Smooth muscle cell (in vitro differentiated cells): ENCODE results near the gene PRLH. TPM values are rescaled to one million over a fixed set of nuclear protein-coding genes. Genes with fewer than 3 reads are reported as not detected.

Experiments
- DNase-seq: peaks from one replicate; lab custom pipeline; 2025; ENCODE audit not compliant: unreplicated experiment; lab: John Stamatoyannopoulos, UW
- H2AFZ ChIP-seq: fragments of 200-600 bp; sonication (generic); 2 replicates; pipeline ENCODE4 v1.6.0; 2016; ENCODE audit warnings: antibody characterized with exemption, low read depth, mild to moderate bottlenecking
- H3F3A ChIP-seq: fragments of 200-600 bp; sonication (generic); 2 replicates; pipeline ENCODE4 v1.6.0; 2017; ENCODE audit warnings: antibody characterized with exemption, low read depth
- H3K27ac ChIP-seq: fragments of 200-600 bp; sonication (generic); 2 replicates; pipeline ENCODE4 v1.5.1; 2016; ENCODE audit warnings: low read depth, mild to moderate bottlenecking
- H3K27me3 ChIP-seq: fragments of 200-600 bp; sonication (generic); 2 replicates; pipeline ENCODE4 v1.6.1; 2016; ENCODE audit warnings: low read depth, mild to moderate bottlenecking
- H3K36me3 ChIP-seq: fragments of 200-600 bp; sonication (generic); 2 replicates; pipeline ENCODE4 v1.5.1; 2016; ENCODE audit warnings: low read depth
- H3K4me1 ChIP-seq: fragments of 200-600 bp; sonication (generic); 2 replicates; pipeline ENCODE4 v1.5.1; 2016; ENCODE audit warnings: low read depth
- H3K4me2 ChIP-seq: fragments of 200-600 bp; sonication (generic); 2 replicates; pipeline ENCODE4 v1.6.0; 2016; ENCODE audit warnings: mild to moderate bottlenecking
- H3K4me3 ChIP-seq: fragments of 200-600 bp; sonication (generic); 2 replicates; pipeline ENCODE4 v1.5.1; 2016; ENCODE audit warnings: mild to moderate bottlenecking
- H3K79me2 ChIP-seq: fragments of 200-600 bp; sonication (generic); 2 replicates; pipeline ENCODE4 v1.6.0; 2016; ENCODE audit warnings: low read depth, mild to moderate bottlenecking
- H3K9ac ChIP-seq: fragments of 200-600 bp; sonication (generic); 2 replicates; pipeline ENCODE4 v1.6.0; 2016; ENCODE audit warnings: low read depth
- H3K9me3 ChIP-seq: fragments of 200-600 bp; sonication (generic); replicated peaks from 2 replicates; pipeline ENCODE4 v1.5.1; 2016; ENCODE audit warnings: low read depth
- H4K20me1 ChIP-seq: fragments of 200-600 bp; sonication (generic); 2 replicates; pipeline ENCODE4 v1.6.0; 2016; ENCODE audit warnings: low read depth
- WGBS: methylation state at CpG from one replicate; pipeline ENCODE4 v1.1.7; 2016; ENCODE audit warnings: low lambda C conversion rate; 5-methylcytosine and 5-hydroxymethylcytosine counted together
- polyA plus RNA-seq: library from polyadenylated mRNA; unstranded; fragments of >200 nt; fragmentation: Nextera tagmentation; extraction: Ambion mirVana; gene quantifications from 2 replicates; pipeline ENCODE4 v1.2.1, GENCODE V29; 2016
- total RNA-seq: library from RNA; depleted of rRNA; stranded (reverse); fragments of >200 nt; gene quantifications from 2 replicates; pipeline ENCODE4 v1.2.3, GENCODE V29; 2014
- TF ChIP-seq, protein P1 (sequence below): fragments of 200-600 bp; sonication (generic); IDR thresholded peaks from 2 replicates; pipeline ENCODE4 v1.5.1; 2017; ENCODE audit warnings: borderline replicate concordance, mild to moderate bottlenecking, antibody characterized with exemption; ENCODE audit not compliant: insufficient read depth, poor library complexity, severe bottlenecking

The PRLH gene
- total and polyA plus RNA-seq, 2 experiments from 2014 or later: not detected

DNA sequence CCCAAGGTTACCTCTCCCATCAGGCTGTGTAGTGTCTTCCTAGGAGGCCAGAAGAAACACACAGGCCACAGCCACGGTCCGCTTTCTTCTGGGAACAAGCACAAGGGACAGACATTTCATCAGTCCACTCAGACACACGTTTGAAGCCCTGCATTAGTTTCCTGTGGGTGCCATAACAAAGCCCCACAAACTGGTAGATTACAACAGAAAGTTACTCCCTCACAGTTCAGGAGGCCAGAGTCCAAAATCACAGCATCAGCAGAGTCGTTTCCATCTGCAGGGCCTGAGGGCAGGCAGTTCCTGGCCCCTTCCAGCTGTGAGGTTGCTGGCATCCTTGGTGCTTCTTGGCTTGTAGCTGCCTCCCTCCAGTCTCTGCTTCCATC is 8.8 kb upstream of the PRLH start:
- no peaks in the 10 kb centered on the region for H3K27me3 ChIP-seq
- H3K9ac ChIP-seq: no peak overlapping the region
- H3K4me2 ChIP-seq: no peak overlapping the region
- H3K9me3 ChIP-seq: peaks cover 7% of the 10 kb centered on the region
- no peak for DNase-seq
- peaks cover 17% of the 10 kb centered on the region for H3K36me3 ChIP-seq
- WGBS: 71% methylated on average over 4 of the region's 4 CpGs
- H3K79me2 ChIP-seq: no peaks in the 10 kb centered on the region
- no peaks in the 10 kb centered on the region for H3K4me1 ChIP-seq
- H3F3A ChIP-seq: no peaks in the 10 kb centered on the region
- H3K27ac ChIP-seq: no peak overlapping the region
- H4K20me1 ChIP-seq: no peaks in the 10 kb centered on the region
- no peak overlapping the region for H3K4me3 ChIP-seq
- H2AFZ ChIP-seq: no peak overlapping the region
- TF ChIP-seq, protein P1, sequence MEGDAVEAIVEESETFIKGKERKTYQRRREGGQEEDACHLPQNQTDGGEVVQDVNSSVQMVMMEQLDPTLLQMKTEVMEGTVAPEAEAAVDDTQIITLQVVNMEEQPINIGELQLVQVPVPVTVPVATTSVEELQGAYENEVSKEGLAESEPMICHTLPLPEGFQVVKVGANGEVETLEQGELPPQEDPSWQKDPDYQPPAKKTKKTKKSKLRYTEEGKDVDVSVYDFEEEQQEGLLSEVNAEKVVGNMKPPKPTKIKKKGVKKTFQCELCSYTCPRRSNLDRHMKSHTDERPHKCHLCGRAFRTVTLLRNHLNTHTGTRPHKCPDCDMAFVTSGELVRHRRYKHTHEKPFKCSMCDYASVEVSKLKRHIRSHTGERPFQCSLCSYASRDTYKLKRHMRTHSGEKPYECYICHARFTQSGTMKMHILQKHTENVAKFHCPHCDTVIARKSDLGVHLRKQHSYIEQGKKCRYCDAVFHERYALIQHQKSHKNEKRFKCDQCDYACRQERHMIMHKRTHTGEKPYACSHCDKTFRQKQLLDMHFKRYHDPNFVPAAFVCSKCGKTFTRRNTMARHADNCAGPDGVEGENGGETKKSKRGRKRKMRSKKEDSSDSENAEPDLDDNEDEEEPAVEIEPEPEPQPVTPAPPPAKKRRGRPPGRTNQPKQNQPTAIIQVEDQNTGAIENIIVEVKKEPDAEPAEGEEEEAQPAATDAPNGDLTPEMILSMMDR: no peak

DNA sequence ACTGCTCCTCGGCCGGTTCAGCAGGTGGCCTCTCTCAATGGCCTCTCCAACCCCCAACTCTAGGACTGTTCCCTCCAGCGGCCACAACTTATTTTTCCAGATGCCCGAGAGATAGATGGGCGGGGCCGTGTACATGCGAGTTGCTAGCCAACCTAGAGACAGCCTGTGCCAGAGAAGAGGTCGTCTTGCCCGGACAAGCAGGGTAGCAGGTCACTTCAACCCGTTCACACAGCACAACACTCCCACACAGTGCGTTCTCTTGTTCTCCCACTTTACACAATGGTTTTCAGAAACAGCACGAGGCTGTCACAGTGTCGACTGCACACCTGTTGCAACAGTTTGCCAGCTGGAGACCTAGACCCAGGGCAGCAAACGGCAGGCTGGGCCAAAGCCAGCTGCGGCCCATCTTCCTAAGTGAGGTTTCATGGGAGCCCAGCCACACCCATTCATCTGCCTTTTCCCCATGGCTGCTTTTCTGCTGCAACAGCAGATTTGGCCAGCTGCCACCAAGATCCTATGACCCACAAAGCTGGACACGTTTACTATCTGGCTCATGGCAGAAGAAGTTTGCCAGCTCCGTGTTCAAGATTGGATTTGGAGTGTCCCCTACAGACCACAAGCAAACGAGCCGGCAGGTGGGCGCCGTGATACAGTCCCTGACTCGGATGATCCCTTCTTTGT is 7.3 kb upstream of the PRLH start:
- TF ChIP-seq, protein P1: no peak
- Histone ChIP-seq H3K9me3 (peaks cover 7% of the 10 kb centered on the region), H3K27me3 (no peaks in the 10 kb centered on the region), H3F3A (no peaks in the 10 kb centered on the region), H3K27ac (no peak overlapping the region), H2AFZ (no peak overlapping the region), H3K4me3 (no peak overlapping the region), H3K4me2 (no peak overlapping the region), H3K79me2 (no peaks in the 10 kb centered on the region), H3K9ac (no peak overlapping the region), H3K4me1 (no peaks in the 10 kb centered on the region), H3K36me3 (peaks cover 8% of the 10 kb centered on the region), H4K20me1 (no peaks in the 10 kb centered on the region)
- no peak for DNase-seq
- 84% methylated on average over 21 of the region's 22 CpGs for WGBS

DNA sequence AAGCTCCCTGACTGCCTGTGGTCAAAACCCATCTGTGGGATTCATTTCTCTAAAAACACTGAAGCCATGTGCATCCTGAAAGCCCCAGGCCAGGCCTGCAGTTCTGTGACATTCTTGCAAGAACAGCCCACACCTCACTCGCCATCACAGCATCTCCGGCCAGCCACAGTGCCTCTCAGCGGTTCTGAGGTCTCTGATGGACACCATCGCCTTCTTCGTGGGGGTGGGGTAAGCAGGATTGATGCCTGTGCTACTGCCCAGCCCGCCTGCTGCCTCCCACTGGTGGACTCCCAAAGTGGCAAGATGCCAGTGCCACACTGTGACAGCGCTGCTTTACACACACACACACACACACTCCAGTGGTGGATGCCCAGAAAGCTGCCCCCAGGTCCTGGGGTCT is 5.2 kb upstream of the PRLH start:
- no peaks in the 10 kb centered on the region for H3K27me3 ChIP-seq
- H3K9ac ChIP-seq: no peak overlapping the region
- no peaks in the 10 kb centered on the region for H3K36me3 ChIP-seq
- WGBS: 96% methylated on average over 7 of the region's 7 CpGs
- H3K79me2 ChIP-seq: no peaks in the 10 kb centered on the region
- no peaks in the 10 kb centered on the region for H3K4me1 ChIP-seq
- no peak overlapping the region for H3K4me3 ChIP-seq
- H3F3A ChIP-seq: no peaks in the 10 kb centered on the region
- no peak overlapping the region for H3K27ac ChIP-seq
- TF ChIP-seq, protein P1: no peak
- no peaks in the 10 kb centered on the region for H4K20me1 ChIP-seq
- H3K9me3 ChIP-seq: no peaks in the 10 kb centered on the region
- H3K4me2 ChIP-seq: no peak overlapping the region
- no peak overlapping the region for H2AFZ ChIP-seq
- no peak for DNase-seq

DNA sequence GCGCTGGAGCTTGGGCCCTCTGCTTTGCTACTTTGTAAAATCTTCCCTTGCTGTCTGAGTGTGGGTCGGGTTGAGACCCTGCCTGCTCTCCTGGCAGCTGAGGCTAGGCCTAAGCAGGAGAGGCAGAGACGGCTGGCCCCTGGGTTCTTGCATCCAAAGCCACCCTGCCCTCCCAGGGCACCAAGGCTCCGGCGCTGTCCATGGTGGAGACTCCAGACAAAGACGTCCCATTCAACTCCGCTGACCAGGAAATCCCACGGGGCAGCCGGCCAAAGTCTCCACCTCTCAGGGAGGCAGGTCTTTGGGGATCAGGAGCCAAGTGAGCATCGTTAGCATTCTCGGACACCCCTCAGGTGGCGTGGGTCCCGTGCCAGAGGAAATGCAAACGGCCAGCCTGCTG is 2.6 kb upstream of the PRLH start:
- H3K27ac ChIP-seq: no peak overlapping the region
- H2AFZ ChIP-seq: no peak overlapping the region
- no peak overlapping the region for H3K9ac ChIP-seq
- no peaks in the 10 kb centered on the region for H4K20me1 ChIP-seq
- no peak for DNase-seq
- no peak overlapping the region for H3K4me2 ChIP-seq
- TF ChIP-seq, protein P1: no peak
- no peaks in the 10 kb centered on the region for H3K79me2 ChIP-seq
- no peaks in the 10 kb centered on the region for H3F3A ChIP-seq
- no peak overlapping the region for H3K4me3 ChIP-seq
- H3K27me3 ChIP-seq: no peaks in the 10 kb centered on the region
- no peaks in the 10 kb centered on the region for H3K4me1 ChIP-seq
- WGBS: 52% methylated on average over 14 of the region's 14 CpGs
- no peaks in the 10 kb centered on the region for H3K9me3 ChIP-seq
- no peaks in the 10 kb centered on the region for H3K36me3 ChIP-seq
